HG03457 (cell line): ENCODE results near the gene HASPIN.

Source experiments
- ATAC-seq: cut with Tn5 transposase; IDR thresholded peaks from one replicate; pipeline ENCODE4 v1.9.1; 2021; ENCODE audit warnings: moderate number of reproducible peaks; ENCODE audit not compliant: unreplicated experiment

HASPIN gene

GRCh38 chr17:3762922-3763776, 39.4 kb downstream of the HASPIN start:
- ATAC-seq = no peak

GRCh38 chr17:3763777-3764170, 40.1 kb downstream of the HASPIN start:
- ATAC-seq = no peak

- ATAC-seq = no peak
Observed at GRCh38 chr17:3765981-3766380, 42.3 kb downstream of the HASPIN start.

- no peak for ATAC-seq
Observed at GRCh38 chr17:3766779-3767178, 43.1 kb downstream of the HASPIN start.

DNA sequence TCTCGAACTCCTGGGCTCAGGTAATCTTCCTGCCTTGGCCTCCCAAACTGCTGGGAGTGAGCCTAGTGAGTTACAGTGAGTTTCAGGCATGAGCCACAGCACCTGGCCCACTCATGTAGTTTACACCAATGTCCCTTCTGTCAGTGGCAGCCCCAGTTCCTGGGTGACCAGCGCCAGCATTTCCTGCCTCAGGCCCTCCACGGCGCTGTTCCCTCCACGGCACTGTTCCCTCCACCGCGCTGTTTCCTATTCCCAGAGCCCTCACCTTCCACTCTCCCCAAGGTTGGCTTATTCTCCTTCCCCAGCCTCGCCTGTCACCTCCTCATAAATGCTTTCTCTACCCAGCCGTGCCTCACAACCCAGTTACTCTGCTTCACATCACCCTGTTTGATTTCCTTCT, 44.6 kb downstream of the HASPIN start:
- ATAC-seq = no peak

GRCh38 chr17:3768769-3769168, 45.1 kb downstream of the HASPIN start:
- no peak for ATAC-seq

GRCh38 chr17:3770466-3770865, 46.8 kb downstream of the HASPIN start:
- ATAC-seq = no peak

- no peak for ATAC-seq
Observed at GRCh38 chr17:3771140-3771539, 47.4 kb downstream of the HASPIN start.

GRCh38 chr17:3772764-3773163, 49.1 kb downstream of the HASPIN start:
- no peak for ATAC-seq

DNA sequence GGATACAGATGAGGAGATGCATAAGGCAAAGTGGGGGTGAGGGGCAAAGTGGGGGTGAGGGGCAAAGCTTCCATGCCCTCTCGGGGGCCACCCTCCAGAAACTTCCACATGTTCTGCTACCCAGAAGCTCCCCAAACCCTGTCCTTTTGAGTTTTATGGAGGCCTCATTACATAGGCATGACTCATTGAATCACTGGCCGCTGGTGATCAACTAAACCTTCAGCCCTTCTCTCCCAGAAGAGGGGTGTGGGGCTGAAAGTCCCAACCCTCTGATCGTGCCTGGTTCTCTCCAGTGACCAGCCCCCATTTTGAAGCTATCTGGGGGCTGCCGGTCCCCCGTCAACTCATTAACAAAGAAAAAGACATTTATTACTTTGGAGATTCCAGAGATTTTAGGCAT, 49.8 kb downstream of the HASPIN start:
- no peak for ATAC-seq

DNA sequence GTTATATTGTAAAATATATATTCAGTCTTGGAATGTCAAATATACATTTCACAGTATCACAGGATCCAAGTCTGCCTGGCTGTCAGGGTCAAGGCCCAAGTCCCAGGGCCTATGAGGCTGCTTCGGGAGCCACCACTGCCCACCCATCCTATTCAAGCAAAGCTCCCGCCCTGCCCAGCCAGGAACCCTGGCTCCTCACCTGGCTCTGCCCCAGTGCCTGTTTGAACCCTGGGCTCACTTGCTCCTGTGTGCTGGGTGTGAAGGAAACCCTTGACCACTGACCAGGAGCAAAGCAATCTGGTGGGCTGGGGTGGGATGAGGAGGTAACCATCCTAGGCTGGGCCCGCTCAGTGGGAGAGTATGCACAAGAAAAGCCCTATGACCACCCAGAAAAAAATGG, 50.3 kb downstream of the HASPIN start:
- ATAC-seq = no peak
